Panc1 (cell line): ENCODE data around the gene CSMD2. TPM values are rescaled to one million over a fixed set of nuclear protein-coding genes. Genes with fewer than 3 reads are reported as not detected.

ENCODE experiments used
- ATAC-seq: fragments of 200-7000 bp; cut with Tn5 transposase; 2 replicates; pipeline ENCODE4 v1.9.1; 2020; ENCODE audit warnings: mild to moderate bottlenecking, moderate library complexity
- BruUV-seq: library from RNA; stranded (reverse); fragments of 400-500 nt; replicated peaks from 2 replicates; lab custom pipeline; 2021; lab: Mats Ljungman, UMichigan
- CTCF ChIA-PET: fragments of 300-600 bp; sonication (Branson Sonifier 250); formaldehyde crosslinking; loops from one replicate; lab custom pipeline; 2022; ENCODE audit warnings: antibody characterized with exemption; lab: Charles Lee
- POLR2A ChIA-PET: fragments of 300-600 bp; sonication (Branson Sonifier 250); formaldehyde crosslinking; loops from one replicate; lab custom pipeline; 2022; ENCODE audit warnings: antibody characterized with exemption; lab: Charles Lee
- DNase-seq: peaks from one replicate; pipeline ENCODE4 v3.0.0-alpha.2; 2010; ENCODE audit warnings: low read depth, low spot score
- H3K27ac ChIP-seq: 2 replicates; pipeline ENCODE4 v1.5.1; 2011; ENCODE audit warnings: mild to moderate bottlenecking, low read length, inconsistent platforms
- H3K27me3 ChIP-seq: fragments of 200-500 bp; sonication (Bioruptor generic); 2 replicates; pipeline ENCODE4 v1.6.0; 2014; ENCODE audit warnings: low read length, inconsistent platforms; ENCODE audit not compliant: control insufficient read depth, insufficient read depth
- H3K36me3 ChIP-seq: fragments of 200-500 bp; sonication (Bioruptor generic); 2 replicates; pipeline ENCODE4 v1.5.1; 2014; ENCODE audit warnings: inconsistent platforms, mild to moderate bottlenecking, low read length, moderate library complexity; ENCODE audit not compliant: control insufficient read depth, insufficient read depth
- H3K4me1 ChIP-seq: 2 replicates; pipeline ENCODE4 v1.5.1; 2011; ENCODE audit warnings: inconsistent platforms, mild to moderate bottlenecking, low read length, moderate library complexity; ENCODE audit not compliant: control insufficient read depth, insufficient read depth
- H3K4me3 ChIP-seq, 2 experiments: 2 replicates each; pipeline ENCODE4 v1.5.1; 2011 to 2012; ENCODE audit warnings: low read depth in 2 of 2, low read length in 2 of 2, mild to moderate bottlenecking in 2 of 2, inconsistent platforms in 1 of 2, moderate library complexity in 1 of 2
- H3K9me3 ChIP-seq: fragments of 200-500 bp; sonication (Bioruptor generic); 2 replicates; pipeline ENCODE4 v1.5.1; 2014; ENCODE audit warnings: low read depth, mild to moderate bottlenecking, inconsistent platforms, low read length, moderate library complexity; ENCODE audit not compliant: control insufficient read depth, insufficient read depth
- CTCF ChIP-seq: fragments of 450-650 bp; IDR thresholded peaks from 2 replicates; pipeline ENCODE4 v1.5.1; 2017; ENCODE audit warnings: mild to moderate bottlenecking
- POLR2AphosphoS5 ChIP-seq: IDR thresholded peaks from 2 replicates; pipeline ENCODE4 v1.6.1; 2012; ENCODE audit warnings: mild to moderate bottlenecking, low read depth, low read length, moderate library complexity
- REST ChIP-seq, 2 experiments: IDR thresholded peaks; 2 replicates each; pipeline ENCODE4 v1.6.1; 2011 to 2012; ENCODE audit warnings: low read depth in 2 of 2, control low read depth in 1 of 2, low read length in 1 of 2, mild to moderate bottlenecking in 1 of 2, moderate library complexity in 1 of 2; ENCODE audit not compliant: insufficient read depth in 1 of 2
- SIN3A ChIP-seq: IDR thresholded peaks from 2 replicates; pipeline ENCODE4 v1.6.1; 2012; ENCODE audit warnings: low read depth, mild to moderate bottlenecking, low read length, moderate library complexity, borderline replicate concordance; ENCODE audit not compliant: insufficient read depth
- TCF7L2 ChIP-seq: IDR thresholded peaks from 2 replicates; pipeline ENCODE4 v1.6.1; 2011; ENCODE audit warnings: mild to moderate bottlenecking, low read depth, low read length, inconsistent platforms
- in situ Hi-C: cut with HindIII; loops from 2 replicates; pipeline ENCODE4 v1.10.0; 2016; ENCODE audit warnings: low sequenced_read_pairs, low pct_unique_long_range_greater_than_20kb
- intact Hi-C: fragments of 100-400 bp; cut with micrococcal nuclease; formaldehyde crosslinking; loops from one replicate; pipeline ENCODE4 v1.10.0; 2022; ENCODE audit not compliant: unreplicated experiment
- total RNA-seq: library from RNA; stranded (reverse); gene quantifications from one replicate; pipeline ENCODE4 v1.2.1, GENCODE V29; 2021; ENCODE audit not compliant: unreplicated experiment

The CSMD2 gene
- total RNA-seq, 1 experiment from 2014 or later, result not detected

GRCh38 chr1:33703464-33703863 lies 461.6 kb downstream of the CSMD2 start:
- Histone ChIP-seq H3K4me1 (no peaks in the 10 kb centered on the region), H3K4me3 (no peak overlapping the region)

GRCh38 chr1:33698361-33699035 lies 466.5 kb downstream of the CSMD2 start:
- no peak for TF ChIP-seq REST (IDR thresholded peaks at IDR 0.05; ENCODE audit: insufficient read depth in 1 of 2, low read depth in 2 of 2, low read length in 1 of 2)
- TF ChIP-seq SIN3A, result no peak
- TF ChIP-seq POLR2AphosphoS5, result no peak
- no peak for TF ChIP-seq TCF7L2
- intact Hi-C loops (no loop called here), in situ Hi-C loops (no loop called here)
- no TSS peak for BruUV-seq
- ATAC-seq (no peak), DNase-seq (no peak)
- H3K9me3 ChIP-seq, result no peaks in the 10 kb centered on the region
- ChIA-PET POLR2A (no interaction called here), CTCF (no interaction called here)
- no peaks in the 10 kb centered on the region for H3K4me1 ChIP-seq
- peaks cover 2% of the 10 kb centered on the region; the same call in 1 of the 2 replicates for H3K27me3 ChIP-seq
- no peak overlapping the region for H3K4me3 ChIP-seq
- H3K27ac ChIP-seq, result no peak overlapping the region
- H3K36me3 ChIP-seq, result no peaks in the 10 kb centered on the region; the same call in 1 of the 2 replicates

More at GRCh38 chr1:33703464-33703863, 461.6 kb downstream of the CSMD2 start:
- no TSS peak for BruUV-seq
- Histone ChIP-seq H3K27me3 (peaks cover 2% of the 10 kb centered on the region; the same call in 1 of the 2 replicates), H3K36me3 (no peaks in the 10 kb centered on the region; the same call in 1 of the 2 replicates), H3K9me3 (no peaks in the 10 kb centered on the region), H3K27ac (no peak overlapping the region)
- DNase-seq, result no peak
- no peak for ATAC-seq
- ChIA-PET CTCF (no interaction called here), POLR2A (no interaction called here)
- intact Hi-C loops (no loop called here), in situ Hi-C loops (no loop called here)
- no peak for TF ChIP-seq TCF7L2
- TF ChIP-seq REST (IDR thresholded peaks at IDR 0.05; ENCODE audit: insufficient read depth in 1 of 2, low read depth in 2 of 2, low read length in 1 of 2), result no peak
- no peak for TF ChIP-seq SIN3A
- TF ChIP-seq POLR2AphosphoS5, result no peak
- TF ChIP-seq CTCF, result no peak
